HG02943 (cell line): ENCODE measurements around the gene DNAJC5.

Experiments used
- ATAC-seq: cut with Tn5 transposase; IDR thresholded peaks from one replicate; pipeline ENCODE4 v1.9.1; 2021; ENCODE audit warnings: mild to moderate bottlenecking, low read depth, moderate library complexity; ENCODE audit not compliant: unreplicated experiment

The DNAJC5 gene

GRCh38 chr20:63976980-63977738 is 82.2 kb downstream of the DNAJC5 start:
- ATAC-seq: no peak

- ATAC-seq: no peak
These were observed 82.9 kb downstream of the DNAJC5 start for GRCh38 chr20:63977739-63978276.

DNA sequence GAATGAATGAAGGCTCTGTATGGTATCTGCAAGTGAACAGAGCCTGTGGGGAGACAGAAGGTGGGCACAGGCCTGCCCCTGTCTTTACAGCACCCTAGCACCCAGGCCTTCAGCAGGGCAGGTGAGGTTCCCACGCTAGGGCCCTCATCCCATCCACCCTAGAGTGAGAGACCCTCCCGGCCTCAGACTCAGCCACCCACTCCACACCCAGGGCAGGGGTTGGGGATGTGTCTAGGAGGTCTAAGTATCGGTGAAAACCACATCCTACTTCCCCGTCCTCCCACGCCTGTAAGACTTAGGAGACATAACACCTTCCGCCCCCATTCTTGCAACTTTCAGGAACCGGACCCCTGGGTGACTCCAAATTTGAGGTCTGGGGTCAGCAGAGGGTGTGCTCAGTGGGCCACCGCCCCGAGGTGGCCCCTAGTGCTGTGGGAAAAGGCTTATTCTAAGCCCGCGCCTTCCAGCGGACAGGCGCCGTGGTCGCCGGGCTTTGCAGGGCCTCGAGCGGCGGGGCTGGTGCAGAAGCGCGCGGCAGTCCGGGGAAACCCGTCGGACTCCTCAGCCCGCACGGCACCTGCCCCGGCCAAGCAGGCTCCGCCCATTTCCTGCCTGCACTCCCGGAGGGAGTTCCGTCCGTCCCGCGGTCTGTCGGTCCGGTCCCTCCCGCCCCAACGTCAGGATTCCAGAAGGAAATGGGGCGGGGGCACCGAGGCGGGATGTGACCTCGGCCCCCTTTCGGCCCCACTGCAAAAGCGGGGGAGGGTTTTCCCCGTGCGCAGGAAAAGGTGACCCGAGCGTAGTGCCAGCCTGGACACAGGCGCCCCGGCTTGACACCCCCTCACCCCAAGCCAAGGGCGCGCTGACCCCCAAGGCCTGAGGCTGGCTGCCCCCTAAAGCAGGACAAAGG is 83.6 kb downstream of the DNAJC5 start:
- no peak for ATAC-seq

DNA sequence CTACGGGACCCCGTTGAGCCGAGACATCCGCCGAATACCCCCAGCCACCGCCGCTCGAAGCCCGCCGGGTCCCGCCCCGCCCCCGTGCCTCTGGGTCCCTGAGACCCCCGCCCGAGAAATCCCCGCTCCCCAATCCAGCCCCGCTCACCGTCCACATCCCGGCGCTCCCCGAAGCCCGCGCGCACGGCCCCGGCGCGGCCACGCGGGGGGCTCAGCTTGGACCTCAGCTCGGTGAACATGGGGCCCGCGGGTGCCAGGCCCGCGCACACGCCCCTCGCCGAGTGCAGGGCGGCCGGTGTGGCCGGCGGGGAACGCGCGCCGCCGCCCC is 84.3 kb downstream of the DNAJC5 start:
- ATAC-seq: no peak

- no peak for ATAC-seq
These were observed 84.8 kb downstream of the DNAJC5 start, which contains the start of gene SAMD10 for GRCh38 chr20:63979557-63980316. Gene SAMD10 (minus strand): TSS chr20:63979642. CDS start chr20:63979467, 175 bp downstream.

DNA sequence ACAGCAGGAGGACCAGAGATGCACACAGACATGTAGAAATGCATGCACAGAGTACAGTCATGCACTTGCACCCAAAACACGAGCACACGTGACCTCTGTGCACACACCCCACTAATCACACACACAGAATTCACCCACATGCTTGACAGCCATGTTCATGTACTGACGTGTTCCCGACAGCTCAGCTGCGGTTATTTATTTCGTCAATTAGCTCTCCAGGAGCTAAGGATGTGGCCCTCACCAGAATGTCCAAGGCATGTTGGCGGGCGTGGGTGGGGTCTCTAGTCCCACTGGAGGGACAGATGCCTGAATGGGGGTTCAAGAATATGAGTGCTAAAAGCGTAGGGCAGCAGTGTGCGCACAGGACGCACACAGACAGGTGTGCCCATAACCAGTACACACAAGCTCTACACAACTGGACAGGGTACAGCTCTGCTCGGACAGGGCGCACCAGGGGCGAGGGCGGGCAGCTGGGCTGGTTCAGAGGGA is 85.4 kb downstream of the DNAJC5 start:
- ATAC-seq: no peak

DNA sequence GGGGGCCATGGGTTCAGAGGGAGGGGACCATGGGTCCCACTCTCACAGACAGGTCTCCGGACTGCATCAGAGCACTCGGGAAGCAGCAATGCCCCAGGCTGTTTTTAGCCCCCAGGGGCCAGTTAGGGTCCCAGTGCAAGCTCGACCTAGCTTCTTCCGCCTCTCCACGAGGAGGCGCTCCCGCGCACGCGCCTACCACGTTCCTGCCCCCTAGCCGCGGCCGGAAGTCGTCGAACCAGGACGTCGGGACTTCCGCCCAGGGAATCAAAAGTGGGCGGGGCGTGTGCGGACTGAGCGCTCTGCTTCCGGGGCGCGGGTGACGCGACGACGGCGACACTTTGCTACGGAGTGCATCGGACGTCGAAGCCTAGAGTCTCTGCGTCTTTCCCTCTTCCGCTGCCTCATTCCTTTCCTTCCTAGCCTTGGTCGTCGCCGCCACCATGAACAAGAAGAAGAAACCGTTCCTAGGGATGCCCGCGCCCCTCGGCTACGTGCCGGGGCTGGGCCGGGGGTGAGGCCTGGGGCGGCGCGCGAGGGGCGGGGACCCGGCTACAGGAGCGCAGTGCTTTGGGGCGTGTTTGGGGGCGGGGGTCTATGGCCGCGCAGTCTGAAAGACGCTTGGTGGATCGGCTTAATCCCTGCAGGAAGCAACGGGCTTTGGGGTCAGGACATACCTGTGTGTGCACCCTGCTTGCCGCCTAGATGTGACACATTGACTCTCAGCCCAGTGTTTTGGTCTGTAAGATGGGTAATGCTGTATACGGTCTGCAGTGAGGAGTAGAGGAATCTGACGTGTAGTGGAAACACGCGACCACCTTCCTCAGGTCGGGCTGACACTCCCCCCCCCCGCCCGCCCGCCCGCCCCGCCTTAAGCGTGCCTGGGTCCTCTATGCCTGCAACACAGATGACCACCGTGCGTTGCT is 86.1 kb downstream of the DNAJC5 start, which contains the start of gene PRPF6:
TSS of gene PRPF6 (plus strand) at position 327 of the 923 bp plus-strand sequence. CDS start at position 441, 114 bp downstream.
- peak; percentile 66 for ATAC-seq

GRCh38 chr20:63982937-63983336 is 88.0 kb downstream of the DNAJC5 start:
- ATAC-seq: no peak
